Measurements from ENCODE around the gene LIME1.

LIME1 gene

GRCh38 chr20:63743210-63743970 lies 6.9 kb downstream of the LIME1 start:
- Histone ChIP-seq H3K27me3 (replicated peaks; ENCODE audit: control insufficient read depth, insufficient read depth, low read length) (no peaks in the 10 kb centered on the region), H3K4me3 (replicated peaks; ENCODE audit: low read depth, low read length) (no peak overlapping the region), H3K36me3 (ENCODE audit: control insufficient read depth, insufficient read depth, low read length) (peaks cover 3% of the 10 kb centered on the region)
- no peak for DNase-seq (ENCODE audit: extremely low read depth, insufficient read length)
- TF ChIP-seq, protein P1, sequence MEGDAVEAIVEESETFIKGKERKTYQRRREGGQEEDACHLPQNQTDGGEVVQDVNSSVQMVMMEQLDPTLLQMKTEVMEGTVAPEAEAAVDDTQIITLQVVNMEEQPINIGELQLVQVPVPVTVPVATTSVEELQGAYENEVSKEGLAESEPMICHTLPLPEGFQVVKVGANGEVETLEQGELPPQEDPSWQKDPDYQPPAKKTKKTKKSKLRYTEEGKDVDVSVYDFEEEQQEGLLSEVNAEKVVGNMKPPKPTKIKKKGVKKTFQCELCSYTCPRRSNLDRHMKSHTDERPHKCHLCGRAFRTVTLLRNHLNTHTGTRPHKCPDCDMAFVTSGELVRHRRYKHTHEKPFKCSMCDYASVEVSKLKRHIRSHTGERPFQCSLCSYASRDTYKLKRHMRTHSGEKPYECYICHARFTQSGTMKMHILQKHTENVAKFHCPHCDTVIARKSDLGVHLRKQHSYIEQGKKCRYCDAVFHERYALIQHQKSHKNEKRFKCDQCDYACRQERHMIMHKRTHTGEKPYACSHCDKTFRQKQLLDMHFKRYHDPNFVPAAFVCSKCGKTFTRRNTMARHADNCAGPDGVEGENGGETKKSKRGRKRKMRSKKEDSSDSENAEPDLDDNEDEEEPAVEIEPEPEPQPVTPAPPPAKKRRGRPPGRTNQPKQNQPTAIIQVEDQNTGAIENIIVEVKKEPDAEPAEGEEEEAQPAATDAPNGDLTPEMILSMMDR (IDR thresholded peaks at IDR 0.05; ENCODE audit: insufficient read depth, low read length, poor library complexity, severe bottlenecking), result no peak

DNA sequence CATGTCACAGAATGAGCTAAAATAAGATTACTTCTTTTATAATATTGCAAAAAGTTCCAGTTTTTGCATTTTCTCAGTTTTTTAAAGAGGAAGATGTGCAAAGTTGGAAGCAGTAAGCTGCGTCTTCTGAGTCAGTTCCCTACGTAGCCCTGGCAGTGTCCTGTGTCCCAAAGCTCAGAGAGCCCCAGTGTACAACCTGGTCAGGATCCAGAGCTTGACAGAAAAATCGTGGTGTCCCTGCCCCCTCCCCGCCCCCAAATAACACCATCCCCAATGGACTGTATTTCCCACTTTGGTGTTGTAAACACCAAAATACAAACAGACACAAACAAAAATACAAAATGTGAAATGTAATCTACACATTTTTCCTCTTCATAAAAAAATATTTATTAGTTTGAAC lies 7.7 kb downstream of the LIME1 start:
- no peak overlapping the region for H3K4me3 ChIP-seq (replicated peaks; ENCODE audit: low read depth, low read length)
- TF ChIP-seq, protein P1 (IDR thresholded peaks at IDR 0.05; ENCODE audit: insufficient read depth, low read length, poor library complexity, severe bottlenecking), result no peak
- H3K36me3 ChIP-seq (ENCODE audit: control insufficient read depth, insufficient read depth, low read length), result peaks cover 3% of the 10 kb centered on the region
- no peak for DNase-seq (ENCODE audit: extremely low read depth, insufficient read length)
- no peaks in the 10 kb centered on the region for H3K27me3 ChIP-seq (replicated peaks; ENCODE audit: control insufficient read depth, insufficient read depth, low read length)

GRCh38 chr20:63744574-63745423 lies 8.3 kb downstream of the LIME1 start:
- Histone ChIP-seq H3K36me3 (ENCODE audit: control insufficient read depth, insufficient read depth, low read length) (peaks cover 3% of the 10 kb centered on the region), H3K4me3 (replicated peaks; ENCODE audit: low read depth, low read length) (no peak overlapping the region), H3K27me3 (replicated peaks; ENCODE audit: control insufficient read depth, insufficient read depth, low read length) (no peaks in the 10 kb centered on the region)
- TF ChIP-seq, protein P1 (IDR thresholded peaks at IDR 0.05; ENCODE audit: insufficient read depth, low read length, poor library complexity, severe bottlenecking), result no peak
- no peak for DNase-seq (ENCODE audit: extremely low read depth, insufficient read length)

GRCh38 chr20:63745424-63745805 lies 9.0 kb downstream of the LIME1 start:
- Histone ChIP-seq H3K27me3 (replicated peaks; ENCODE audit: control insufficient read depth, insufficient read depth, low read length) (no peaks in the 10 kb centered on the region), H3K4me3 (replicated peaks; ENCODE audit: low read depth, low read length) (no peak overlapping the region), H3K36me3 (ENCODE audit: control insufficient read depth, insufficient read depth, low read length) (peaks cover 3% of the 10 kb centered on the region)
- TF ChIP-seq, protein P1 (IDR thresholded peaks at IDR 0.05; ENCODE audit: insufficient read depth, low read length, poor library complexity, severe bottlenecking), result no peak
- no peak for DNase-seq (ENCODE audit: extremely low read depth, insufficient read length)

DNA sequence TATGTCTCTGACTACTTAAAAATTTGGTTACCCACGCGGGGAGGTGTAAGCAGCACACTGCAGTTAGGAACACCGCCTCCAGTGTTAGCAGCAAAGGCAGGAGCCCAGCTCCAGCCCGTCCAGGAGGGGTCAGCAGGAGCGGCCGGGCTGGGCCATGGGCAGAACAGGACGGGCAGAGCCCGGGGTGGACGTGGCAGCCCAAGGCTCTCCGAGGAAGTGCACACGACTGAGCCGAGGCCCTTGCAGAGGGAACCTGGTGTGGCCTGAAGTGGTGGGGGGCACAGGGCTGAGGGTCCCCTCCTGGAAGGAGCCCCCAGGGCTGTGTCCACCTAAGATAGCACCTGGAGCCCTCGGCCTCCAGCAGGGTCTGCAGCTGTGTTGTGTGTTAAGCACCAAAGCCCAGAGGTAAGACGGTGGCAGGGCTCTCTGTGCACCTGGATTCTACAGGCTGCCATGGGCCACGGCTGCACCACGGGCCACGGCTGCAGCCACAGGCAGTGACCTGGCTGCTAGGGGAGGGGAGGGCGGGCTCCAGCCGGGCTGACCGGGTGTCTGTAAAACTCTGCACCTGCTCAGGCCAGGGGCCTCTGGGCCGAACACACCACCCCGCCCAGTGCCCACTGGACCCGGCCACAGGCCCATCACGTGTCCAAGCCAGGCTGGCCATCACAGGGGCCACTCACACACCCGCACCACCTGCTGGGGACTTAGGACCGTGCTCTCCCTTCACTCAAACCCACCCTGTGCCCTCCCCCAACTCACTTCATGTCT lies 9.7 kb downstream of the LIME1 start:
- H3K27me3 ChIP-seq (replicated peaks; ENCODE audit: control insufficient read depth, insufficient read depth, low read length), result no peaks in the 10 kb centered on the region
- no peak for DNase-seq (ENCODE audit: extremely low read depth, insufficient read length)
- H3K4me3 ChIP-seq (replicated peaks; ENCODE audit: low read depth, low read length), result no peak overlapping the region
- peaks cover 3% of the 10 kb centered on the region for H3K36me3 ChIP-seq (ENCODE audit: control insufficient read depth, insufficient read depth, low read length)
- TF ChIP-seq, protein P1 (IDR thresholded peaks at IDR 0.05; ENCODE audit: insufficient read depth, low read length, poor library complexity, severe bottlenecking), result no peak
